Memory B cell (primary cell): ENCODE data around the gene DCP2.

Experiments
- ATAC-seq: fragments of 150-1000 bp; cut with Tn5 transposase; 2 replicates; pipeline ENCODE4 v1.10.0; 2021; ENCODE audit warnings: low read depth, mild to moderate bottlenecking, moderate library complexity
- DNase-seq, 2 donors: peaks; one replicate each; pipeline ENCODE4 v3.0.0; 2022; ENCODE audit warnings: low spot score in 2 of 2
- H3K27ac Mint-ChIP-seq: one replicate; pipeline ENCODE4 v1.8.0; 2022; ENCODE audit warnings: mild to moderate bottlenecking, moderate library complexity, mixed read lengths
- H3K27me3 Mint-ChIP-seq: one replicate; pipeline ENCODE4 v1.8.0; 2022; ENCODE audit warnings: mixed read lengths
- H3K36me3 Mint-ChIP-seq: one replicate; pipeline ENCODE4 v1.8.0; 2022; ENCODE audit warnings: mild to moderate bottlenecking, mixed read lengths
- H3K4me1 Mint-ChIP-seq: one replicate; pipeline ENCODE4 v1.8.0; 2022; ENCODE audit warnings: mixed read lengths
- H3K4me3 Mint-ChIP-seq: one replicate; pipeline ENCODE4 v1.8.0; 2022; ENCODE audit warnings: mild to moderate bottlenecking, moderate library complexity, mixed read lengths
- H3K9me3 Mint-ChIP-seq: one replicate; pipeline ENCODE4 v1.8.0; 2022; ENCODE audit warnings: mixed read lengths

DCP2 gene

DNA sequence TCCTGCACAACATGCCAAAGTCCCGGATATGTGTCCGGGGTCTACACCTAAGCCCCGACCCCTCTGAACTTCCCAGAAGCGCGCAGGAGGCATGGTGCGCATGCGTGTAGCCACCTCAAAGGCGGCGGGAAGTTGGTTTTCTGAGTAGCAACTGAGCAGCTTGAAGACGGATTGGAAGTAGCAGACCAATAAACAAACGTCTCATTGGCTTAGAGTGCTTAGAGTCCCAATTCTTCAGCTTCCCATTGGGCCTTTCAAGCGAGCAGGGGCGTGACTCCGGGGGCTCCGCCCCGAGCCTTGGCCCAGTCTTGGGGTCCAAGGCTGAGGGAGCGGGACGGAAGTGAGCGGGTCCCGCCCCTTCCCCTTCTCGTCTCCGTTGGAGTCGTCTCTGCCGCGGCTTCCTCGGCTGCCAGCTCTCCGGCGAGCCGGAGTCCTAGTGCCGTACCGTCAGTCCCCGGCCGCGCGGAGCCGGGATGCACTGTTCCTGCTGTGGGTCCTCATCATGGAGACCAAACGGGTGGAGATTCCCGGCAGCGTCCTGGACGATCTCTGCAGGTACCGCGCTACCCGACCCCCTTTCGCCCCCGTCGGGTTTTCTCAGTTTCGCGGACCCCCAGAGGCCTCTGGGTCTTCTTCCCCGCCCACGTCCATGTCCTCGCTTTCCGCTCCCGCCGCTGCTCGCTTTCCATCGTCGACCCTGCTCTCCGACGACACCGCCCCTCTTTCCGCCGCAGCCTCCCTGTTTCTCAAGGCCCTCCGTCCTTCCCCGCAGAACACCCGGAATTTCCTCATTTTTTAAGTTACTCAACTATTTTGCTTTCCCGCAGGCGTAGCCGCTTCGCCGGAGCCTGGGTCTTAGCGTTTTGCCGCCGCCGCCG is at the start of gene DCP2:
DCP2 (plus strand) TSS at position 367 of the 878 bp plus-strand sequence; CDS start at position 503, 136 bp downstream.
- Mint-ChIP-seq H3K27me3 (no peaks in the 10 kb centered on the region), H3K4me3 (peak within 1 kb of the TSS; percentile 96), H3K27ac (peak within 1 kb of the TSS; percentile 91), H3K4me1 (peaks cover 27% of the 10 kb centered on the region), H3K9me3 (no peaks in the 10 kb centered on the region), H3K36me3 (peaks cover 4% of the 10 kb centered on the region)
- peak; percentile 87 to 96 for DNase-seq
- ATAC-seq = peak; percentile 96

GRCh38 chr5:112929336-112930081 is 47.1 kb upstream of the DCP2 start:
- peaks cover 1% of the 10 kb centered on the region for H3K9me3 Mint-ChIP-seq
- H3K27ac Mint-ChIP-seq = peak overlapping the region; percentile 89
- H3K27me3 Mint-ChIP-seq = no peaks in the 10 kb centered on the region
- ATAC-seq (peak; percentile 21), DNase-seq (no peak)
- H3K4me3 Mint-ChIP-seq = peak overlapping the region; percentile 73
- peaks cover 41% of the 10 kb centered on the region for H3K4me1 Mint-ChIP-seq
- no peaks in the 10 kb centered on the region for H3K36me3 Mint-ChIP-seq

DNA sequence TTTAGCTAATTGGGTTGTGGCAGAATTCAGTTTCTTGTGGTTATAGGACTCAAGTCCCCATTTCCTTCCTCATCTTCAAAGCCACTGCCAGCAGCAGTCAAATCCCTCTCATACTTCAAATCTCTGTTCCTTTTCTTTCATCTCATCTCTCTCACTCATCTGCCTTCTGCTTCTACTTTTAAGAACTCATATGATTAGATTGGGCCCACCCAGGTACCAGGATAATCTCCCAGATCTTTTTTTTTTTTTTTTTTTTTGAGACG is 46.6 kb upstream of the DCP2 start:
- Mint-ChIP-seq H3K36me3 (no peaks in the 10 kb centered on the region), H3K27ac (no peak overlapping the region)

GRCh38 chr5:112931473-112931872 is 45.1 kb upstream of the DCP2 start:
- no peak for DNase-seq
- H3K27ac Mint-ChIP-seq = peak overlapping the region; percentile 66
- peaks cover 1% of the 10 kb centered on the region for H3K9me3 Mint-ChIP-seq
- H3K27me3 Mint-ChIP-seq = no peaks in the 10 kb centered on the region
- no peaks in the 10 kb centered on the region for H3K36me3 Mint-ChIP-seq
- no peak overlapping the region for H3K4me3 Mint-ChIP-seq
- ATAC-seq = no peak
- peaks cover 38% of the 10 kb centered on the region for H3K4me1 Mint-ChIP-seq

More for the DNA sequence above, 46.6 kb upstream of the DCP2 start:
- DNase-seq (peak in 1 of 2 donors; percentile 58), ATAC-seq (peak; percentile 91)
- no peaks in the 10 kb centered on the region for H3K27me3 Mint-ChIP-seq
- H3K4me3 Mint-ChIP-seq = peak overlapping the region; percentile 0
- H3K9me3 Mint-ChIP-seq = peaks cover 1% of the 10 kb centered on the region
- peaks cover 39% of the 10 kb centered on the region for H3K4me1 Mint-ChIP-seq

DNA sequence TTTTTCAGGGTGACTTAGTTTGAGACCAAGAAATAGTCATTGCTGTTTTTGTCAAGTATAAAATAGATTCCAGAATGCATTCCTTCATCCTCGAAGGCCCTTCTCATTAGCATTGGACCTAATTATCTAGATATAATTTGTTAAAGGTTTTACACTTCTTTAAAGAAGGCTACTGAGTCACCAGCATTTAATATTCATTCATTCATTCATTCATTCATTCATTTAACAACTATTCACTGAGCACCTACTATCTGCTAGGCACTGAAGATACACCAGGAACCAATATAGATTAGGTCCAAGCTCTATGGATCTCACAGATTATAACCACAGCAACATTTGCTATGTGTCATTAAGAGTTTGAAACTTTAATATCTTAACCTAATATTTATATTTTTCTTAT is 43.5 kb upstream of the DCP2 start:
- peaks cover 1% of the 10 kb centered on the region for H3K9me3 Mint-ChIP-seq
- DNase-seq = no peak
- no peak for ATAC-seq
- no peak overlapping the region for H3K4me3 Mint-ChIP-seq
- no peaks in the 10 kb centered on the region for H3K36me3 Mint-ChIP-seq
- no peaks in the 10 kb centered on the region for H3K27me3 Mint-ChIP-seq
- no peak overlapping the region for H3K27ac Mint-ChIP-seq
- peaks cover 28% of the 10 kb centered on the region for H3K4me1 Mint-ChIP-seq

GRCh38 chr5:112933651-112934365 is 42.8 kb upstream of the DCP2 start:
- H3K27me3 Mint-ChIP-seq = no peaks in the 10 kb centered on the region
- no peak overlapping the region for H3K4me3 Mint-ChIP-seq
- no peaks in the 10 kb centered on the region for H3K36me3 Mint-ChIP-seq
- peaks cover 1% of the 10 kb centered on the region for H3K9me3 Mint-ChIP-seq
- ATAC-seq = no peak
- no peak for DNase-seq
- H3K4me1 Mint-ChIP-seq = peaks cover 24% of the 10 kb centered on the region
- no peak overlapping the region for H3K27ac Mint-ChIP-seq

- H3K9me3 Mint-ChIP-seq = peaks cover 1% of the 10 kb centered on the region
- H3K27me3 Mint-ChIP-seq = no peaks in the 10 kb centered on the region
These were observed 42.3 kb upstream of the DCP2 start for GRCh38 chr5:112934366-112934663.

DNA sequence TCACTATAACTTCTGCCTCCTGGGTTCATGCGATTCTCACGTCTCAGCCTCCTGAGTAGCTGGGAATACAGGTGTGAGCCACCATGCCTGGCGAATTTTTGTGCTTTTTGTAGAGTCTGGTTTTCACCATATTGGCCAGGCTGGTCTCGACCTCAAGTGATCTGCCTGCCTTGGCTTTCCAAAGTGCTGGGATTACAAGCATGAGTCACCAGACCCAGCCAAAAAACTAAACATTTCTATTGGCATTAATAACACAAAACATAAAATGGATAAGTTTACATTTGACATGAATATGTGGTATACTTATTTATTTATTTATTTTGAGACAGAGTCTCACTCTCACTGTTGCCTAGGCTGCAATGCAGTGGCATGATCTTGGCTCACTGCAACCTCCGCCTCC is 40.9 kb upstream of the DCP2 start:
- no peak overlapping the region for H3K4me3 Mint-ChIP-seq
- no peaks in the 10 kb centered on the region for H3K27me3 Mint-ChIP-seq
- no peaks in the 10 kb centered on the region for H3K36me3 Mint-ChIP-seq
- H3K9me3 Mint-ChIP-seq = peaks cover 1% of the 10 kb centered on the region
- peaks cover 18% of the 10 kb centered on the region for H3K4me1 Mint-ChIP-seq
- ATAC-seq (no peak), DNase-seq (no peak)
- no peak overlapping the region for H3K27ac Mint-ChIP-seq

More at GRCh38 chr5:112934366-112934663, 42.3 kb upstream of the DCP2 start:
- Mint-ChIP-seq H3K4me3 (no peak overlapping the region), H3K36me3 (no peaks in the 10 kb centered on the region), H3K27ac (no peak overlapping the region), H3K4me1 (peaks cover 22% of the 10 kb centered on the region)
- ATAC-seq (no peak), DNase-seq (no peak)

DNA sequence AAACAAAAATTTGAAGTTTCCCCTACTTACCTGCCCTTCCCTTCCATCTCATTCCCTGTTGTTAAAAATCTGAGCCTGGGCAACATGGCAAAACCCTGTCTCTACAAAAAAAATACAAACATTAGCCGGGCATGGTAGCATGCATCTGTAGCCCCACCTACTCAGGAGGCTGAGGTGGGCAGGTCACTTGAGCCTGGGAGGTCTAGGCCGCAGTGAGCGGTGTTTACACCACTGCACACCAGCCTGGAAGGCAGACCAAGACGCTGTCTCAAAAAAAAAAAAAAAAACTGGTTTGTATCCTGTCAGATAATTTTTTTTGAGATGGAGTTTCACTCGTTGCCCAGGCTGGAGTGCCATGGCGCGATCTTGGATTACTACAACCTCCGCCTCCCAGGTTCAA is 38.3 kb upstream of the DCP2 start:
- H3K9me3 Mint-ChIP-seq = peaks cover 1% of the 10 kb centered on the region
- no peaks in the 10 kb centered on the region for H3K27me3 Mint-ChIP-seq
- H3K36me3 Mint-ChIP-seq = no peaks in the 10 kb centered on the region
- ATAC-seq = no peak
- DNase-seq = no peak
- H3K4me3 Mint-ChIP-seq = no peak overlapping the region
- H3K4me1 Mint-ChIP-seq = peaks cover 8% of the 10 kb centered on the region
- no peak overlapping the region for H3K27ac Mint-ChIP-seq

- no peak for DNase-seq
- H3K4me1 Mint-ChIP-seq = no peaks in the 10 kb centered on the region
- no peak overlapping the region for H3K27ac Mint-ChIP-seq
- no peaks in the 10 kb centered on the region for H3K9me3 Mint-ChIP-seq
- H3K36me3 Mint-ChIP-seq = no peaks in the 10 kb centered on the region
- ATAC-seq = no peak
- no peak overlapping the region for H3K4me3 Mint-ChIP-seq
- H3K27me3 Mint-ChIP-seq = no peaks in the 10 kb centered on the region
These were observed 35.9 kb upstream of the DCP2 start for GRCh38 chr5:112940670-112941069.

DNA sequence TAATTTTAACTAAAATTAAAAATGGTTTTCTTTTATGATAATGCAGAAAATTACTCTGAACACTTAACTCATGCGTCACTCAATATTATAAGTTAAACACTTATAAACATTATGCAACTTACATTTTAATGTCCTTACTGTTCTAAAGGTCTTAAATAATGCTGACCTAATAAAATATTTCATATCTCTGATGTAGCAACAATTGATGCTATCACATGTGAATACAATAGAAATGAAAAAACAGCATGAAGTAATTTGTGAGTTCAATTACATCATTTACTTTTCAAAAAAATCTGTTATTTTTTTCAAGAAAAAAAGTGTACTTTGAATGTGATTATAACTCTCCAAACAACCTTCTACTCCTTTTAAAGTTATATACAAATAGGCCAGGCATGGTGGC is 28.1 kb upstream of the DCP2 start:
- Mint-ChIP-seq H3K27me3 (no peaks in the 10 kb centered on the region), H3K4me1 (no peaks in the 10 kb centered on the region), H3K9me3 (no peaks in the 10 kb centered on the region), H3K36me3 (no peaks in the 10 kb centered on the region), H3K4me3 (no peak overlapping the region), H3K27ac (no peak overlapping the region)
- no peak for ATAC-seq
- DNase-seq = no peak

- no peak overlapping the region for H3K27ac Mint-ChIP-seq
- H3K27me3 Mint-ChIP-seq = no peaks in the 10 kb centered on the region
- no peaks in the 10 kb centered on the region for H3K9me3 Mint-ChIP-seq
- ATAC-seq (no peak), DNase-seq (no peak)
- no peaks in the 10 kb centered on the region for H3K4me1 Mint-ChIP-seq
- no peak overlapping the region for H3K4me3 Mint-ChIP-seq
- no peaks in the 10 kb centered on the region for H3K36me3 Mint-ChIP-seq
These were observed 25.4 kb upstream of the DCP2 start for GRCh38 chr5:112951124-112951702.

DNA sequence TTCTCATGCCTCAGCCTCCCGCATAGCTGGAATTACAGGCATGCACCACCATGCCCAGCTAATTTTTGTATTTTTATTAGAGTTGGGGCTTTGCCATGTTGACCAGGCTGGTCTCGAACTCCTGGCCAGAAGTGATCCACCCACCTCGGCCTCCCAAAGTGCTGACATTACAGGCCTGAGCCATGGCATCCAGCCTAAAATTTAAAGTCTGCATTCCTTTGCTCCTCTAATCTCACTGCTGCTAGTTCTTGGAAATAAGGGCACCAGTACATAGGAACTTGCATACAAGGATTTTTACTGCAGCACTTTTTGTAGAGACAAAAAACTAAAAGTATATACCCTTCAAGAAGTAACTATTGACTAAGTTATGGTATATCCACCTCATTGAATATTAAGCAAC is 20.0 kb upstream of the DCP2 start:
- no peak for DNase-seq
- Mint-ChIP-seq H3K4me3 (no peak overlapping the region), H3K9me3 (no peaks in the 10 kb centered on the region), H3K27ac (no peak overlapping the region), H3K4me1 (peaks cover 7% of the 10 kb centered on the region), H3K27me3 (no peaks in the 10 kb centered on the region), H3K36me3 (no peaks in the 10 kb centered on the region)
- no peak for ATAC-seq
